IMR-90 (cell line): ENCODE measurements around the gene RNF43. TPM values are rescaled to one million over a fixed set of nuclear protein-coding genes. Genes with fewer than 3 reads are reported as not detected.

Experiments used
- ATAC-seq: fragments of 200-7000 bp; cut with Tn5 transposase; 2 replicates; pipeline ENCODE4 v1.9.1; 2020; ENCODE audit warnings: low read depth, mild to moderate bottlenecking, moderate library complexity
- BruUV-seq: library from RNA; stranded (reverse); fragments of 400-500 nt; replicated peaks from 2 replicates; lab custom pipeline; 2021; lab: Mats Ljungman, UMichigan
- CTCF ChIA-PET: fragments of 300-600 bp; formaldehyde crosslinking; extraction: SDS; loops from one replicate; lab custom pipeline; 2021; ENCODE audit warnings: antibody characterized with exemption; lab: Yijun Ruan, JAX
- POLR2A ChIA-PET: fragments of 300-600 bp; sonication (Branson Sonifier 250); formaldehyde crosslinking; loops from one replicate; lab custom pipeline; 2022; ENCODE audit warnings: antibody characterized with exemption; ENCODE audit not compliant: unreplicated experiment; lab: Charles Lee
- DNase-seq: peaks from one replicate; pipeline ENCODE4 v3.0.0; 2013
- H2AFZ ChIP-seq: replicated peaks from 2 replicates; pipeline ENCODE3; 2013; ENCODE audit warnings: low read length, mild to moderate bottlenecking; ENCODE audit not compliant: poor library complexity
- H2AK5ac ChIP-seq: 2 replicates; pipeline ENCODE4 v1.6.1; 2013; ENCODE audit warnings: low read depth, low read length, inconsistent platforms
- H2AK9ac ChIP-seq: replicated peaks from 2 replicates; pipeline ENCODE3; 2013; ENCODE audit warnings: mild to moderate bottlenecking, low read depth, low read length, moderate library complexity; ENCODE audit not compliant: poor library complexity
- H2BK120ac ChIP-seq: 2 replicates; pipeline ENCODE4 v1.6.1; 2013; ENCODE audit warnings: low read depth, low read length, inconsistent platforms
- H2BK15ac ChIP-seq: 3 replicates; pipeline ENCODE4 v1.6.1; 2013; ENCODE audit warnings: low read depth, low read length, inconsistent platforms
- H2BK20ac ChIP-seq: 2 replicates; pipeline ENCODE4 v1.6.1; 2013; ENCODE audit warnings: low read depth, mild to moderate bottlenecking, inconsistent platforms, low read length, moderate library complexity
- H2BK5ac ChIP-seq: 2 replicates; pipeline ENCODE4 v1.6.1; 2013; ENCODE audit warnings: mild to moderate bottlenecking, low read depth, low read length, inconsistent platforms; ENCODE audit not compliant: poor library complexity, severe bottlenecking
- H3K14ac ChIP-seq: replicated peaks from 2 replicates; pipeline ENCODE4 v1.6.1; 2013; ENCODE audit warnings: low read depth, low read length, inconsistent platforms
- H3K18ac ChIP-seq: 2 replicates; pipeline ENCODE4 v1.6.1; 2013; ENCODE audit warnings: low read depth, low read length, control low read depth
- H3K23ac ChIP-seq: 2 replicates; pipeline ENCODE4 v1.6.1; 2013; ENCODE audit warnings: low read depth, low read length, inconsistent platforms
- H3K27ac ChIP-seq: 2 replicates; pipeline ENCODE4 v1.5.1; 2013; ENCODE audit warnings: mild to moderate bottlenecking, control low read depth, low read length; ENCODE audit not compliant: insufficient read depth
- H3K27me3 ChIP-seq: 2 replicates; pipeline ENCODE4 v1.6.1; 2013; ENCODE audit warnings: low read length; ENCODE audit not compliant: control insufficient read depth, insufficient read depth
- H3K36me3 ChIP-seq: 2 replicates; pipeline ENCODE4 v1.6.1; 2013; ENCODE audit warnings: low read length, mixed read lengths; ENCODE audit not compliant: control insufficient read depth, insufficient read depth
- H3K4ac ChIP-seq: 2 replicates; pipeline ENCODE4 v1.6.1; 2013; ENCODE audit warnings: low read depth, low read length, inconsistent platforms
- H3K4me1 ChIP-seq: 2 replicates; pipeline ENCODE4 v1.6.1; 2013; ENCODE audit warnings: low read length, mixed read lengths; ENCODE audit not compliant: control insufficient read depth, insufficient read depth
- H3K4me2 ChIP-seq: 2 replicates; pipeline ENCODE4 v1.6.1; 2013; ENCODE audit warnings: low read depth, mild to moderate bottlenecking, control low read depth, low read length, moderate library complexity
- H3K4me3 ChIP-seq: 2 replicates; pipeline ENCODE4 v1.5.1; 2013; ENCODE audit warnings: low read depth, mild to moderate bottlenecking, control low read depth, low read length, moderate library complexity; ENCODE audit not compliant: insufficient read depth
- H3K56ac ChIP-seq: 2 replicates; pipeline ENCODE4 v1.6.1; 2013; ENCODE audit warnings: low read length, inconsistent platforms; ENCODE audit not compliant: insufficient read depth; ENCODE audit errors: extremely low read depth
- H3K79me1 ChIP-seq, 2 experiments: 2 replicates each; pipeline ENCODE4 v1.6.1; 2013; ENCODE audit warnings: low read length in 2 of 2, inconsistent platforms in 1 of 2, low read depth in 1 of 2
- H3K9ac ChIP-seq: 2 replicates; pipeline ENCODE4 v1.6.1; 2013; ENCODE audit warnings: low read depth, low read length, control low read depth
- H3K9me1 ChIP-seq: 2 replicates; pipeline ENCODE4 v1.6.1; 2013; ENCODE audit warnings: low read length, inconsistent platforms; ENCODE audit not compliant: insufficient read depth
- H3K9me3 ChIP-seq: 2 replicates; pipeline ENCODE4 v1.6.1; 2013; ENCODE audit warnings: low read length; ENCODE audit not compliant: control insufficient read depth, insufficient read depth
- H4K20me1 ChIP-seq: 2 replicates; pipeline ENCODE4 v1.6.1; 2013; ENCODE audit warnings: low read length, inconsistent platforms; ENCODE audit not compliant: insufficient read depth
- H4K5ac ChIP-seq: 2 replicates; pipeline ENCODE4 v1.6.1; 2013; ENCODE audit warnings: mild to moderate bottlenecking, low read depth, low read length, control low read depth
- H4K8ac ChIP-seq, 2 experiments: 2 replicates each; pipeline ENCODE4 v1.6.1; 2013; ENCODE audit warnings: low read depth in 2 of 2, low read length in 2 of 2, control low read depth in 1 of 2, inconsistent platforms in 1 of 2
- H4K91ac ChIP-seq: 2 replicates; pipeline ENCODE4 v1.6.1; 2013; ENCODE audit warnings: low read depth, low read length, inconsistent platforms; ENCODE audit not compliant: insufficient read depth
- BHLHE40 ChIP-seq: fragments of 150-350 bp; IDR thresholded peaks from 2 replicates; pipeline ENCODE4 v1.6.1; 2016; ENCODE audit warnings: mild to moderate bottlenecking, low read depth, low read length
- CEBPB ChIP-seq: IDR thresholded peaks from 2 replicates; pipeline ENCODE4 v1.6.1; 2012; ENCODE audit warnings: low read depth, low read length, improper control_type of control experiment
- CHD1 ChIP-seq: IDR thresholded peaks from 2 replicates; pipeline ENCODE4 v1.6.1; 2012; ENCODE audit warnings: low read depth, low read length, improper control_type of control experiment
- CTCF ChIP-seq: conservative IDR thresholded peaks from 2 replicates; pipeline ENCODE4 v1.5.1; 2012; ENCODE audit warnings: mild to moderate bottlenecking, low read depth, low read length, improper control_type of control experiment
- MAFK ChIP-seq: IDR thresholded peaks from 2 replicates; pipeline ENCODE4 v1.6.1; 2012; ENCODE audit warnings: low read depth, low read length, improper control_type of control experiment
- MAZ ChIP-seq: IDR thresholded peaks from 2 replicates; pipeline ENCODE4 v1.6.1; 2012; ENCODE audit warnings: low read depth, mild to moderate bottlenecking, low read length, improper control_type of control experiment, moderate library complexity, borderline replicate concordance
- MXI1 ChIP-seq: IDR thresholded peaks from 2 replicates; pipeline ENCODE4 v1.6.1; 2012; ENCODE audit warnings: low read depth, mild to moderate bottlenecking, low read length, moderate library complexity, borderline replicate concordance
- NFE2L2 ChIP-seq: fragments of 150-350 bp; IDR thresholded peaks from 2 replicates; pipeline ENCODE4 v1.6.1; 2016; ENCODE audit warnings: low read depth, mild to moderate bottlenecking, low read length
- POLR2A ChIP-seq: IDR thresholded peaks from 2 replicates; pipeline ENCODE4 v1.6.1; 2012; ENCODE audit warnings: mild to moderate bottlenecking, low read depth, low read length
- RAD21 ChIP-seq: IDR thresholded peaks from 2 replicates; pipeline ENCODE4 v1.6.1; 2012; ENCODE audit warnings: low read length, improper control_type of control experiment
- RFX5 ChIP-seq: IDR thresholded peaks from 2 replicates; pipeline ENCODE4 v1.8.0; 2012; ENCODE audit warnings: low read depth, mild to moderate bottlenecking, low read length, moderate library complexity
- USF2 ChIP-seq: fragments of 150-350 bp; IDR thresholded peaks from 2 replicates; pipeline ENCODE4 v1.6.1; 2017; ENCODE audit warnings: mild to moderate bottlenecking, antibody characterized with exemption, low read length, low read depth
- WGBS, 2 experiments: methylation state at CpG; one replicate each; pipeline versions ENCODE4 v1.1.5 to v1.1.7; 2013; ENCODE audit warnings: missing lambda C conversion rate in 2 of 2; ENCODE audit not compliant: insufficient read length in 1 of 2; ENCODE audit errors: extremely low coverage in 2 of 2; 5-methylcytosine and 5-hydroxymethylcytosine counted together
- dilution Hi-C: fragments of 300-500 bp; cut with HindIII; formaldehyde crosslinking; loops from one replicate; pipeline ENCODE4 v1.14.3; 2018; ENCODE audit warnings: low sequenced_read_pairs; ENCODE audit not compliant: unreplicated experiment
- in situ Hi-C: fragments of 300-500 bp; cut with MboI; formaldehyde crosslinking; loops from 3 replicates; pipeline ENCODE4 v1.14.3; 2019; ENCODE audit warnings: low sequenced_read_pairs, inconsistent platforms, mixed read lengths
- intact Hi-C: fragments of 100-400 bp; cut with micrococcal nuclease; formaldehyde crosslinking; loops from 2 replicates; pipeline ENCODE4 v1.10.0; 2022
- polyA plus RNA-seq, 3 experiments: library from polyadenylated mRNA; depleted of rRNA; stranded (reverse); fragments of >200 nt; gene quantifications; 2 replicates each; pipeline ENCODE4 v1.2.3, GENCODE V29; 2012; ENCODE audit warnings: low replicate concordance in 1 of 3
- total RNA-seq: library from RNA; depleted of rRNA; stranded (reverse); fragments of >200 nt; gene quantifications from 2 replicates; pipeline ENCODE4 v1.2.3, GENCODE V29; 2012

RNF43 gene
- total and polyA plus RNA-seq, 2 of the 4 experiments (the other 2 are of a cell fraction): under 0.01 TPM; not detected in 1

GRCh38 chr17:58401287-58401686 is 16.0 kb downstream of the RNF43 start:
- Histone ChIP-seq H3K36me3 (no peaks in the 10 kb centered on the region), H4K5ac (no peak overlapping the region), H4K91ac (no peak overlapping the region), H3K9ac (no peak overlapping the region), H3K23ac (no peak overlapping the region), H2BK120ac (no peak overlapping the region), H3K27ac (no peak overlapping the region), H4K20me1 (no peaks in the 10 kb centered on the region), H3K9me3 (no peaks in the 10 kb centered on the region), H3K79me1 (no peaks in the 10 kb centered on the region), H2BK20ac (no peak overlapping the region), H3K9me1 (no peaks in the 10 kb centered on the region), H2AK9ac (no peak overlapping the region), H3K27me3 (peaks cover 1% of the 10 kb centered on the region; the same call in 1 of the 2 replicates), H2AK5ac (no peak overlapping the region), H3K4me3 (no peak overlapping the region), H2AFZ (no peak overlapping the region), H3K56ac (no peak overlapping the region), H3K4me2 (no peak overlapping the region), H3K4ac (no peak overlapping the region), H2BK5ac (no peak overlapping the region), H3K4me1 (no peaks in the 10 kb centered on the region), H3K14ac (no peak overlapping the region), H3K18ac (no peak overlapping the region), H2BK15ac (no peak overlapping the region), H4K8ac (no peak overlapping the region)
- in situ Hi-C loops (no loop called here), dilution Hi-C loops (no loop called here), intact Hi-C loops (no loop called here)
- ChIA-PET CTCF (no interaction called here), POLR2A (no interaction called here)
- no peak for TF ChIP-seq USF2
- TF ChIP-seq CTCF: no peak
- TF ChIP-seq CHD1: no peak
- TF ChIP-seq CEBPB: no peak
- no peak for TF ChIP-seq RAD21
- TF ChIP-seq MXI1: no peak
- no peak for TF ChIP-seq MAFK
- no peak for TF ChIP-seq MAZ
- no peak for TF ChIP-seq BHLHE40
- no peak for TF ChIP-seq NFE2L2
- no peak for TF ChIP-seq POLR2A
- TF ChIP-seq RFX5: no peak
- DNase-seq (no peak), ATAC-seq (no peak)
- BruUV-seq: no TSS peak
- no CpG with 5 or more reads among the region's 2 CpGs for WGBS, 2 experiments
